GM18873 (cell line): Measurements from ENCODE around the gene GNAQ.

Experiments
- ATAC-seq: cut with Tn5 transposase; IDR thresholded peaks from one replicate; pipeline ENCODE4 v1.9.1; 2021; ENCODE audit warnings: mild to moderate bottlenecking, moderate library complexity, moderate number of reproducible peaks; ENCODE audit not compliant: unreplicated experiment, low FRiP score

Gene GNAQ

GRCh38 chr9:78005231-78006002, 26.2 kb downstream of the GNAQ start:
- ATAC-seq, result no peak

GRCh38 chr9:78004478-78005229, 27.0 kb downstream of the GNAQ start:
- no peak for ATAC-seq

GRCh38 chr9:78003730-78004129, 27.9 kb downstream of the GNAQ start:
- no peak for ATAC-seq

- ATAC-seq, result no peak
Measured at GRCh38 chr9:78001946-78002731, 29.5 kb downstream of the GNAQ start.

- ATAC-seq, result no peak
Measured at GRCh38 chr9:78000221-78000620, 31.4 kb downstream of the GNAQ start.

GRCh38 chr9:77999231-77999631, 32.4 kb downstream of the GNAQ start:
- ATAC-seq, result no peak

GRCh38 chr9:77997611-77998284, 33.9 kb downstream of the GNAQ start:
- no peak for ATAC-seq

- no peak for ATAC-seq
Measured at GRCh38 chr9:77996696-77997095, 34.9 kb downstream of the GNAQ start.

GRCh38 chr9:77991191-77991590, 40.4 kb downstream of the GNAQ start:
- ATAC-seq, result no peak

GRCh38 chr9:77989909-77990308, 41.7 kb downstream of the GNAQ start:
- no peak for ATAC-seq

GRCh38 chr9:77989458-77989857, 42.2 kb downstream of the GNAQ start:
- ATAC-seq, result no peak

GRCh38 chr9:77988630-77989029, 43.0 kb downstream of the GNAQ start:
- no peak for ATAC-seq

GRCh38 chr9:77987880-77988525, 43.6 kb downstream of the GNAQ start:
- ATAC-seq, result no peak

GRCh38 chr9:77987081-77987656, 44.4 kb downstream of the GNAQ start:
- no peak for ATAC-seq

GRCh38 chr9:77985996-77986395, 45.6 kb downstream of the GNAQ start:
- ATAC-seq, result no peak

- ATAC-seq, result no peak
Measured at GRCh38 chr9:77983320-77983662, 48.3 kb downstream of the GNAQ start.

- no peak for ATAC-seq
Measured at GRCh38 chr9:77982581-77983319, 48.9 kb downstream of the GNAQ start.

GRCh38 chr9:77981907-77982306, 49.7 kb downstream of the GNAQ start:
- ATAC-seq, result no peak

GRCh38 chr9:77981332-77981731, 50.3 kb downstream of the GNAQ start:
- ATAC-seq, result no peak
